K562 treated with DMSO at 1 percent for 48 hours (cell line): ENCODE measurements around the gene ZIC5. TPM values are rescaled to one million over a fixed set of nuclear protein-coding genes. Genes with fewer than 3 reads are reported as not detected.

ENCODE experiments used
- total RNA-seq: library from RNA; unstranded; fragments of 300-600 nt; gene quantifications from 2 replicates; pipeline ENCODE4 v1.2.3, GENCODE V29; 2022; ENCODE audit warnings: low replicate concordance; ENCODE audit errors: extremely low read depth

Gene ZIC5
- not detected in 2 replicates for total RNA-seq

DNA sequence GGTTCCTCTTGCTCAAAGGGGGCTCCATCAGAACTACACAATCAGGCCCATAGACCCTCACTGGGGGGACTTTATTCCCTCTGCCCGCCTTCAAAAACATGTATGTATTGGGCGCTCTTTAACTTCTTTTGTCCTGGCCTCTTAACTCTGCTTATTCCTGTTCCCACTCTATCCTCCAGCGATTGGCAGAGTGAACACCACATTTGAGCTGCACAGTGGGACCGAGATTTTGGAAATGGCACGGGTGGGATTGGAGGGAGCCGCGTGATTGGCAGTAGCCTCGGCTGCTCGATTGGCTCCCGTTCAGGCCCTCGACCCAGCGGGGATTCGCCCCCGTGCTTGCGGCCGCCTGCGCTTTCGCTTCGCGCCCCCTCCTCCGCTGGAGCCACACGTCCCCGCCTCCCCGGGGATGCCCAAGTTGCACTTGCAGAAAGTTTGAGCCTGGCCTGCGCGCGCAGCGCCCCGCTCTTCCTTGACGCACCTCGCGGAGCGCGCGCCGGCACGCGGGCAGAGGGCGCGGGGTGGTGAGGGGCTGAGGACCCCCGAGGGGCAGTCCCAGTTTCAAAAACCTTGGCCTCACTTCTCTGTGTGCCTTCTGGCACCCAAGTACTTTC lies at the start of gene ZIC5:
TSS of gene ZIC5 (minus strand) at position 192 of the 614 bp plus-strand sequence. CDS start at position 28, 164 bp downstream.

DNA sequence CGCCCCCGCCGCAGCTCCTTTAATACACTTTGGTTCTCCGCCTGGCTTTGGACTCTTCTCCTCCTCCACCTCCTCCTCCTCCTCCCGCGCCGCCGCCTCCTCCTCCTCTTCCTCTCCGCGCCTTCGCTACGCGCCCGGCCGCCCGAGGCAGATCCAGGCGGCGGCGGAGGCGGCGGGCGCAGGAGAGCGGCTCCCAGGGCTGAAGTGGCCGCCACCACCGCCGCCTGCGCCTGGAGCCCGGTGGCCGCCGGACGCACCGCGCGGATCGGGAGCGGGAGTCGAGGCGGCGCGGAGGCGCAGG lies 10.1 kb upstream of the ZIC5 start, which contains the start of gene ZIC2:
TSS of gene ZIC2 (plus strand) at position 50 of the 301 bp plus-strand sequence. CDS start 281 bp downstream, outside the sequence.

Other genes starting within 250 kb of the ZIC5 start
- gene ZIC2, start 10.0 kb upstream of the ZIC5 start, total RNA-seq: not detected in 2 replicates
- not detected in 2 replicates for gene PCCA, start 117.3 kb upstream of the ZIC5 start, total RNA-seq